Activated CD8-positive, alpha-beta memory T cell treated with anti-CD3 and anti-CD28 coated beads, Interleukin-2, amount 50 U/mL, for 24 hours (primary cell): ENCODE results near the gene CACNA2D3.
"Not testable (repeated sequence)": the region's sequence is repeated elsewhere in the genome, so short reads cannot be mapped to it uniquely, and the experiment has no call there.

Experiments
- DNase-seq: peaks from one replicate; pipeline ENCODE4 v3.0.0-alpha.2; 2020; ENCODE audit errors: extremely low read depth

The CACNA2D3 gene

GRCh38 chr3:54964081-54964480 lies 841.7 kb downstream of the CACNA2D3 start:
- DNase-seq, result no peak

GRCh38 chr3:54965746-54966145 lies 843.4 kb downstream of the CACNA2D3 start:
- no peak for DNase-seq

GRCh38 chr3:54966979-54967378 lies 844.6 kb downstream of the CACNA2D3 start:
- DNase-seq, result no peak

- no peak for DNase-seq
Measured at GRCh38 chr3:54967731-54968161, 845.4 kb downstream of the CACNA2D3 start.

GRCh38 chr3:54968546-54969172 lies 846.3 kb downstream of the CACNA2D3 start:
- DNase-seq, result no peak

GRCh38 chr3:54969652-54970051 lies 847.3 kb downstream of the CACNA2D3 start:
- DNase-seq, result no peak

GRCh38 chr3:54970895-54971294 lies 848.5 kb downstream of the CACNA2D3 start:
- no peak for DNase-seq

GRCh38 chr3:54977439-54977838 lies 855.1 kb downstream of the CACNA2D3 start:
- no peak for DNase-seq

GRCh38 chr3:54977946-54978345 lies 855.6 kb downstream of the CACNA2D3 start:
- not testable (repeated sequence) for DNase-seq

- no peak for DNase-seq
Measured at GRCh38 chr3:54982807-54983206, 860.5 kb downstream of the CACNA2D3 start.

- DNase-seq, result no peak
Measured at GRCh38 chr3:54983266-54984099, 861.1 kb downstream of the CACNA2D3 start.

- no peak for DNase-seq
Measured at GRCh38 chr3:54985856-54986255, 863.5 kb downstream of the CACNA2D3 start.

GRCh38 chr3:54986294-54986693 lies 863.9 kb downstream of the CACNA2D3 start:
- no peak for DNase-seq

- no peak for DNase-seq
Measured at GRCh38 chr3:54987719-54988118, 865.4 kb downstream of the CACNA2D3 start.

GRCh38 chr3:54988302-54988837 lies 866.0 kb downstream of the CACNA2D3 start:
- no peak for DNase-seq

- no peak for DNase-seq
Measured at GRCh38 chr3:54988838-54989630, 866.7 kb downstream of the CACNA2D3 start.

GRCh38 chr3:54994111-54994513 lies 871.8 kb downstream of the CACNA2D3 start:
- DNase-seq, result no peak

- no peak for DNase-seq
Measured at GRCh38 chr3:54999159-54999558, 876.8 kb downstream of the CACNA2D3 start.

- no peak for DNase-seq
Measured at GRCh38 chr3:54999811-55000210, 877.5 kb downstream of the CACNA2D3 start.

- no peak for DNase-seq
Measured at GRCh38 chr3:55000546-55000945, 878.2 kb downstream of the CACNA2D3 start.

GRCh38 chr3:55000953-55001352 lies 878.6 kb downstream of the CACNA2D3 start:
- DNase-seq, result no peak

GRCh38 chr3:55002416-55002930 lies 880.1 kb downstream of the CACNA2D3 start:
- DNase-seq, result no peak
